HS-5 (cell line): ENCODE results near the gene TRIM44.

Experiments
- DNase-seq: peaks from one replicate; pipeline ENCODE4 v3.0.0-alpha.2; 2012; ENCODE audit warnings: low read depth

TRIM44 gene

DNA sequence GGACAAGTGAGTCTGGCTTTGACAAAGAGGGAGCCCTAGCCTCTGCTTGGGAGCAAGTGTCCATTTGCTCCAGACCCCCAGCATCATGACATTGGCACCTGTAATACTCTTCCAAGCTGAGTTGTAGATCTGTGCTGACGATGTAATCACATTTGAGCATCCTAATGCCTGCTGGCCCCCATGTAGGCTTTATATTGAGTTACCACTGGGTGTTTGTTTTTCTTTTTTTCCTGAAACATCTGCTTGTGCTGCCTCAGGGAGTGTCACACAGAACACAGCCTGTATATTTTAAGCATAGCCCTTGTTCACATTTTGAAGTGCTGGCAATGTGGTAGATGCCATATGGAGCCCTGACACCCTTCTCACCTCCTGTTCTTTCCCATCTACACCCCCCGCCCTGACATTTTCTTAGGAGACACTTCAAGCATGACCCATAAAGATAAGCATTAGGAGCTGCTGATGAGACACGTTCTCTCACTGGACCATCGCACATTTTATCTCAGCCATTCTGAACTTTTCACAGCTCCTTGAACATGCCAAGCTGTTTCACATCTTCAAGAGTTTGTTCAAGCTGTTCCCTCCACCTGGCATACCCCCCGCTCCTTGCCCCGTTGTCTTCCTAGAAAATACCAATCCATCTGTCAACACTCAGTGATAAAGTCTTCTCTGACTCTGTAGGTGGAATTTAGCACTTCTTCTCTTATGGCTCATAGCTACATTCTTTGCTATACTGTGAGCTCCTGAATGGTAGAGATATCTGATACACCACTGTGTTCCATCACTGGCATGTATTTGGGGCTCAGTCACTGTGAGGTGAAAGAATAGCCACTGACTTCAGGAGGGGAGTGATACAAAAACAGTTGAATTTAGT, 128.7 kb downstream of the TRIM44 start:
- DNase-seq: no peak

DNA sequence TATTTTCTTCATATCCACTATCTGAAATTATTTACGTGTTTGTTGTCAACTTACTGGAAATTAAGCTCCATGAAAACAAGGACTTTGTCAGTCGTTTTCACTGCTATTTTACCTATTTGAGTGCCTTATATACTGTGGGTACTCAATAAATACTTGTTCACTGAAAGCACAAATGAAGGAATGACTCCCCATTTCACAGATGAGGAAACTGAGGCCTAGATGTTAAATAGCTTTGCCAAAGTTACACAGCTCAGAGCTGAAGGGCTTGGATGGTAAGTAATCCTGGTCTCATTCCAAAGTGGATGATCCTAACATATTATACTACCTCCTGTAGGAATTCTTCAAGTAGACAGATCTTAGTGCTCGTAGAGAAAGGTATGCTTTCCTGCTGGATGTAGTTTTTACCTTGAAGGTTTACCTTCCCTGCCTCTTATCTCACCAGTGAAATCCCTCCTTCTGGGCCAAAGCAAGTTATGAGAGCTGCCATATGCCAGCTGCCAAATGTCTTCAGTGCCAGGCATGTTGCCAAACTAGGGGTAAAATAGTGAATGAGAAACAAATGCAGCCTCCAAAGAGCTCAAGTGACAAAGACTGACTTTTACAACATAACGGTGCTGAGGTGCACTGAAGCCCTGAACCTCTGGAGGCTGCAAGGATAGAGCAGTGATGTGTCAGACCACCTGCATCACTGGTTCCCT, 129.7 kb downstream of the TRIM44 start:
- no peak for DNase-seq

DNA sequence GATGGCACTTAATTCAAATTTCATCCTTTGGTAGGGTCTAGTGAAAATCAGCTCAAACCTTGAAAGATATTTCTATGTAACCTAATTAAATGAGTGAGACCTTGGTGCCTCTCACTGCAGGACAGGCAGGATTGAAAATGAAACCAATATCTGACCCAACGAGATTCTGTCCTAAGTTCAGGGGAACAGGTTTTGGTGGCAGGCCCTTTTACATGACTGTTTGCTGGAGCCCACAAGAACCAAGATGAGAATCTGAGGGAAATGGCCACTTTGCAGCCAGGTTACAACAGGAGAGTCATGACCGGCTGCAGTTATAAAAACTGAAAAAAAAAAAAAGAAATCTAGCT, 130.2 kb downstream of the TRIM44 start:
- no peak for DNase-seq

DNA sequence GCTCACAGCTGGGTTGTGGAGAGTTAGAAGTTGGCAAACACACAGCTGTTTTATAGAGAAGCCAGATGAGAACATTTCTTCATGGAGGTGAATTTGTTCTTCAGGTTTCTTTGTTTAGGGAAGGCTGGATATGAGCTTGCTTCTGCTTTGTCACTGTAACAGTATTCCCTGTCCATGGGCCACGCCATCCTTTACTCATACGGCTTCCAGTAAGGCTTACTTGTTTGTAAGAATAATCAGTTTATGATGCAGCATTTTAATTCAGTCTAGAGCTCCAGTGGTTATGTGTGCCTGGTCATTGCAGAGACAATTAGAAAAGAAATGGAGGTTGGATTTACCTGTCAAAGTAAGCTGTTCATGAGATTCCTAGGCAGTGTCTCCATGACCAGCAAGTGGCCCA, 131.8 kb downstream of the TRIM44 start:
- no peak for DNase-seq

DNA sequence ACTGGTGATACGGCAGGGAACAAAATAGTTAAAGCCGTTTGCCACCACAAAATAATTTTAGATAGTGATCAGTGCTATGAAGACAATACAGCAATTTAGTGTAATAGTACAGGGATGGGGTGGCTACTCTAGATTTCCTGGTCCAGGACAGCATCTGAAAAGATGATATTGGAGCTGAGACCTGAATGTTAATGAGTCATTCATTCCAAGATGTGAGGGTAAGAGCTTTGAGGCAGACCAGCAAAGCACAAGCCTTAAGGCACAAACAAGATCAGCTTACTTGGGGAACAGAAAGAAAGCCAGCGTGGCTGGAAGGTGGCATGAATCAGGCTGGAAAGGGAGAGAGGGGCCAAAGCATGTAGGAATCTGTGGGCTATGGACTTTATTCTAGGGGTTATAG, 132.3 kb downstream of the TRIM44 start:
- peak; percentile 33 for DNase-seq

DNA sequence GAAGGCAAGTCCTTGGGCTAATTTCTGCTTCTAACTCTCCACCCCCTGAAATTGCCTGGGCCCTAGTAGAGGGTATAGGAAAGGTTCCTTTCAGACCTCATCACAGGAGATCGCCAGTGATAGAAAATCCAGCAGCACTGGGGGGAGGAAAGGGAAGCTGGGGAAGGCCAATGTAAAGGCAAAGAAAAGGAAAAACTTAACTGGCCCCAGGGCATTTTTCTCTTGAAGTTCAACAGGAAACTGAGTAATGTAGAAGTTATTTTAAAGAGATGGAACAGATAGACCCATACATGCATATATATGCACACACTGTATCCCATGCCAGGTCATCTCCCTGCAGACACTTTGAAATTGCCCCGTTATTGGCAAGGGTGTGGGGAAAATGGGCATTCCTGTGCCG, 134.0 kb downstream of the TRIM44 start:
- DNase-seq: peak; percentile 77

DNA sequence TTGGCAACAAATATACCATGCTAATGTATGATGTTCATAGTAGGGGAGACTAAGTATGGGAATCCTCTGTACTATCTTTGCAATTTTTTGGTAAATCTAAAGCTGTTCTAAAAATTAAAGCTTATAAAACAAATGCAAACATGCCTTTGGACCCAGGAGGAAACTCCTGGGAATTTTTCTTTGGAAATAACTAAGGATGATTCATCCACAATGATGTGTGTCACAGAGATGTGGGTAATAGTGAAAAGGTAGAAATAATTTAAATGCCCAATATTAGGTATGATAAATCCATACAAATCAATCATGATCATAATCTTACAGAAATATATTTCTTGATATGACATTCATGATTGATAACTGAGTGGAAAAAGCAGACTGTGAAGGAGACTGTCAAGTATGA, 135.8 kb downstream of the TRIM44 start:
- no peak for DNase-seq

DNA sequence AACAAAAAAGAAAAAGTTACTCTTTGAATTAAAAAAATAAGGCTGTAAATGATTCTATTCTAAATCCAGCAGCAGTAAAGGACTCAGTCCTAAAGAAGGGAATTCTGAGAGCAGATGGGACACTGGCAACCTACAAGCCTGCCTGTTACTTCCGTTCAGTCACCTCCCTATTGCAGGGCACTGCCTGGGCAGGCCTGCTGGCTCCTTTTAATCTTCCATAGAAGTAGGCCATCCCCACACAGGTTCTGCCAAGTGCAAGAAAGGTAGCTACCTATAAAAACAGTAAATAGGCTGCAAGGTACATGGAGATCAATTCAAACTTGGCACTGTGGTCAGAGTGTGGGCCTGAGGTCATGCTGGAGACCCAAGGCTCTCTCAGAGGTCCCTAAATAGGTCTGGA, 136.4 kb downstream of the TRIM44 start:
- no peak for DNase-seq

DNA sequence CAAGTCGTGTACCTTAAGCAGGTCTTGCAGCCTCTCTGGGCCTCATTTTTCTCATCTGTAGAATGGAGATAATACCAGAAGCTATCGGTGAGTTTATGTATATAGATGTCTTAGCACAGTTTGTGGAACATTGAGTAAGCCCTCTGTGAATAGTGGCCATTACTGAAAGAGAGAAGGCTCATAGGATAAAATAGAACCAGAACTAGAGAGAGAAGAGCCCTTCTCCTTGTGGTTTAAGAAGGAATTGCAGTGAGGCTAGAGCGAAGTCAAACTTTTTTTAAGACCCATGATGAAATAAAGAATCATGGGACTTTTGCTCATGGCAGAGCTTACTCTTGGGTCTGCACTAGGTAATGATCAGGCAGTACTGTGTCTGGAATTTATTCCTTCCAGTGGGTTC, 137.1 kb downstream of the TRIM44 start:
- DNase-seq: no peak

DNA sequence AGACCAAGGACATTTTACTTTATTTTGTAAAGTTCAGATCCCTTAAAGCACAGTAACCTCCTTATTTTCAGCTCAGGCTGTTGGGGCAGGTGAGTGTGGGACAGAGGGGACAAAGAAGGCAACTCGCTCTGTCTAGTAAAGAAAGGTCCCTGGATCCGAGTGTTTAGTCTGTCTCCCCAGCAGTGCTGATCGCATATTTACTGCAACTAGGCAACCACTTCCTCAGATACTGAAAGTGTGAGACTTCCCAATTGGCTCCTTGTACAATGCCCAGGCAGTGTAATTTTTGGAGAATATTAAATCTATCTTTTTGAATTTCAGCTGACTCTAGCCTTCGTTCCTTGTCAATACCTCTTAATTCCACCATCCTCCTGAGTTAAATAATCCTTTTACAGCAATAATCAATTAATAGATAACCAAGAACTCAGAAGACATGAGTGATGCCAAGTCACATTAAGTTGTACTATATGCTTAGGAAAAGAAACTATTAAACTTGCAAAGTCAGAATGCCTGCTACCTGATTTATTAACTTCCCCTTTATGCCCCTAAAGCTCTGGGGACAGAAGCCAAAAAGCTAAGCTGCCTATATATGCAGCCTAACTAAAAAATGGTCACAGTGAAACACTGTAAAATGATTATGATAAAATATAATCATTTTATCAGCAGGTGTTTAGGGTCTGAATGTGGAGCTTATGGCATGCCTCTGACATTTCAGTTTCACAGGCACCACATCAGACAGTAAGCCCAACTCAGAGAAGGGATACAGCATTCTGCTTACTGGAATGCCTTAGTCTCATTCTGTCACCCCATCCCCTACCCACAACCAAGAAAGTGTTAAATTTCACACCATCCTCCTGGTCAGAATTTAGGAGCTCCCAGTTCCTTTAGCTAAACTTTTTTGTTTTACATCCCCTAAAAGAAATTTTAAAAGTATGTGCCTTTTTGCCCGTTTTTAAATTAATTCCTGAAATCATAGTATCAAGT, 138.7 kb downstream of the TRIM44 start:
- DNase-seq: no peak

DNA sequence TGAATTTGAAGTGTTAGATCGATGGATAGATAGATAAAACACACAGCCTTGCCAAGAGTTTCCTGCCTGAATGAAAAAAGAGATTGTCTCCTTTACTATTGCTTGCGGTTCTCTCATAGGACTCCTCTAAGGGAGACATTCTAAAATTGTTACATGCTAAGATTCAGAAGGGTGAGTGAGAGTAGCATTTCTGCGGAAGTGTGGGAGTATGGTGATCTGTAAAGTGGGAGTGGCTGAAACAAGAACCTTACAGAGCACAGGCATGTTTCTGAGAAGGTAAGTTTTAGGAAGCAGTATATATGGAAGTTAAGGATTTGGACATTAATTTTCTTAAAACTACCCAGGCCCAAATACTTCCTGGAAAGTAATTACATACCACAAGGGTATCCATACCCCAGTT, 139.6 kb downstream of the TRIM44 start:
- no peak for DNase-seq

DNA sequence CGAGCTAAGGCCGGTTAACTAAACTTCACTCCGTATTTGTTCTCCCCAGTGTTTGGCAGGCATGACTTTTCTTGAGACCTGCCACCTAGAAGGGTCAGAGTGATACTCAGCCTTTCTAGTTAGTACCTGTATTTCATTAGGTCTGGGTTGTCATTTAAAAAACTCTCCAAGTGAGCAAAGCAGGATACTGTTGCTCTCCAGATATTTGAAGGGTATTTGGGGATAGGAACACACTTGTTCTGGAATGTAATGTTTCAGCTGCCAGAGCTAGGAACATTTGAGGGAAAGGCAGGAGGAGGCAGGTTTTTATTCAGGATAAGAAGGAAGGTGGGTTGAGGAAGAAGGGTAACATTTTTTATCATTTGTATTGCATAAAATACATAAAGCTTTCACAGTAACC, 140.1 kb downstream of the TRIM44 start:
- DNase-seq: no peak

DNA sequence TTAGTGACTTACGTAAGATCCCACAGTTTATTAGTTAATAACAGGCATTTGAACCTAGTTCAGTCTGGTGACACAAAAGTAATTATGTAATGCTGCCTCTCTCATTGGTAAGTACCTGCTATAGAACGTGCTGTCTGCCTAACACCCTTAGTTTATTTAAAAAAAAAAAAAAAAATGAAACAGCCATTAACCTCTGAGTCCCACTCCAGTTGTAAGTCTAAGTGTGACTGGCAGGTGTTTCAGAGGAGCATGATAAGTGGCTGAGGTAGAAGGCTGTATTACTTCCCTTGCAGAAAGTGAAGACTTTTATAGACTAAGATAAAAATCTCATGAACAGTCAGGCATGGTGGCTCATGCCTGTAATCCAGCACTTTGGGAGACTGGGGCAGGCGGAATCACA, 140.5 kb downstream of the TRIM44 start:
- DNase-seq: no peak

DNA sequence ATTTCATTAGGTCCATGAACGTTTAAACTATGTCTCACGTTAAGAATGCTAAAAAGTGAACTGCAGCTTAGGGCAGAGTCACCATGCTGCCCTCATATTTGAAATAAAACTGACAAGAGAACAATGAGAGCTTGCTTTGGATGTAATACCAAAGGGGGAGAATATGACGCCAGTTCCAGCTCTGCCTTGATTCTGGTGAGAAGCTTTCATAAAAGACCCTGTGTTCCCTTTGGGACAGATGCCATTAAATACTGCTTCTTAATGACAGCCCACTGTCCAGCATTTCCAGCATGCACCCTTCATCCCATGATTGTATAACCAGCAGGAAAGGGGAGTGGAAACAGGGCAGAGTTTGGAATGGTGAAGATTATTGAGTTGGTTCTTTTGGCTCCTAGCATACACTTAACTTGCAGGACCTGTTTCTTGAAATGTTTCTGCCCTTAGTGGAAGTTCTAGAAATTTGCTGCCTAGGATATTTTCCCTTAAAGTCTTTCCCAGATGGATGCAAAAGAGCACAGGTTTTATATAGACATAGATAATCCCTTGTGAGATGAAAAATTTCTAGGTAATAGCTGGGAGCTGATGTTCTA, 142.0 kb downstream of the TRIM44 start:
- DNase-seq: no peak

DNA sequence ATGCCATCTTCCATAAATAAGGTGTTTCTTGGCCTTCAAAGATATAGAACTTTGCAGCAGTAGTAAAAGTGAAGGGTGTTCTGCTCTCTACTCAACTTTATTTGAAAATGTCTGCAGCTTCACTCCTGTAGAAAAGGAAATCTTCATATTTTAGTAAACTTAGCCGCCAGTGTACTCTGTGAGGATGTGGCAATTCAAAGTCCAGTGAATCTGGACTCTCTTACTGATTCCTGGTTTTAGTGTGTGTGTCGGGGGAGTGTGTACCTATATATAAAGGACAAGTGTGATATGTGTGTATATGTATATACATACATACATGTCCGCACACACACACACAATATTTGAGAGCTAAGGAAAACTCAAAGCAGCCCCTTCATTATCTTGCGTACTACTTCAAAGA, 147.0 kb downstream of the TRIM44 start:
- DNase-seq: no peak

DNA sequence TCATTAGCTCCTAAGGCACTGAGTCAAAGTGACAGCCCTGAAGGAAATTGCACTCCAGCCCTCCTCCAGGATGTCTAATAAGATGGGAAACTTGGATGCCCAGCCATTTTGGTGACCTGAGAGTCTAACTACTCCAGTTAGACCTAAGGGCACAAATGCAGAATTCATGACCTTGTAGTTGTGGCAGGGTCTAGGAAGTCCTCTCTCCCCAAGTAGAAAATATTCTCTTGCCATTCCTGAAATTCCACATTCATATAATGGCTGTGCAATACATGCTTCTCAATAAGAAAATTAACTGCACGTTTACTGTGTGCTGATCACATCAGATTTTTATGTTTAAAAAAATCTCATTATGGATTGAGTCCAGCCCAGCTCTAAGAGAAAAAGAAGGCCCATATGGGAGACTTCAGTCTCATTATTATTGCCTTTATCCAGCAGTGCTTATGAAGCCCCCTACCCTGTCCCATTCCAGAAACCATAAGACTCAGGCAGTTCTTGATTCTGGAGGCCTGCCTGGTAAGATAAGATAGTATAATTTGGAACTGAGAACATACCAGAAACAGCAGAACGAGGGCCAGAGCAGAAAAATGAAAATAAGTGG, 147.6 kb downstream of the TRIM44 start:
- DNase-seq: no peak

DNA sequence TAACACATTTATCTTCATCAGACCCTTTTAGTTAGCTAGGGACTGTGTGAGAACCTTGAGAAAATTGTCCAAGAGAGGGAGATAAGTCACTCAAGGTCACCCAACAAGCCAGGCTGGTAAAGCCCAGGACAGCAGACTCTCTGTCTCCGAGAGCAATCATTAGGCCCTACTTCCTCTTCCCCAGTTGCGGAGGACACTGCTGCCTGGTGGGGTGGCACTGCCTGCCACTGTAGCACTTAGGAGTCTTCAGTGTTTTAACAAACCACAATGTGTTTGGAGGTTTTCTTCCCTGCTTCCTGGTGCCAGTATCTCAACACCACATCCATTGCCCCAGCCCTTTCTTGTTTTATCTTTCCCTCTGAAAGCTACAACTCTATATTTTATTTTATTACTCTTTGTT, 149.2 kb downstream of the TRIM44 start:
- no peak for DNase-seq

DNA sequence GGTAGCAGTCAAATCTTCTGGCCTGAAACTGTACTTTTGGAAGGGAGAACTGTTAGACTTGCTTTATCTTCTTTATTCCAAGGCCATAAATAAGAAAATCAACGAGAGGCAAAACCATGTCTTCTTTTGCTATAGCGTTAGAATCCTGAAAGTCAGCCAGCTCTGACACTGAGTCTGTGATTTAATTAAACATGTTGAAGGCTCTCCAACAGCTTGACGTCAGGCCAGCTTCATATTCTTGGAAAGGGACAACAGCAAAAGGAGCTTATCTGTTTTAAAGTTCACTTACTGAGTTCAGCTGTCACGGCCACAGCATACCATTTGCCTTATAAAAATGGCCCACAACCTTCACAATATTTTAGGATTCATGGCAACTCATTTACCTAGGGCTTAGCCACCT, 150.3 kb downstream of the TRIM44 start:
- no peak for DNase-seq

DNA sequence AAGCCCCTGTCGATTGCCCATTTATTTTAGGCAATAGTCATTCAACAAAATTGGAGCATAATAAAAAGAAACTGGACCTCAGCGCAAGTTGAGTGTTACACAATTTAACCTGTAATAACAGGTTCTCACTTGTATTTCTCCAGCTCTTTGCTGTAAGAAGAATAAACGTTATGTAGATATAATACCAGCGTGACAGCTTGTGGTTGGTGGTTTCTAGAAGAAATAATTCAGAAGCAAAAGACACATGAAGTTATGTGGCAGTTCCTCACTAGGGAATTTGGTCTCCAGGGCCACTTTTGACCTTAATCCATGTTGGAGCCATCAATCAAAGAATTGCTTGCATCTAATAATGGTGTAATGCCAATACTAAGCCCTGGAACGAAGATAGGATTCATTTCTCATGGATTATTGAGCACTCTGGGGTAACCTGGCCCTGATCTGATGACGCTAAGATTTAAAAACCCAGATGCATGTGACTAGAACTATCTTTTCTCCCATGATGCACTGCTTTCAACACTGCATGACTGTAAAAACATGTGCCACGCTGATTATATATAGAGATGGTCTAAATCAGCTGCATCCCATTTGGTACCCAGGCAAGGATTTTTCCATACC, 151.6 kb downstream of the TRIM44 start:
- no peak for DNase-seq

DNA sequence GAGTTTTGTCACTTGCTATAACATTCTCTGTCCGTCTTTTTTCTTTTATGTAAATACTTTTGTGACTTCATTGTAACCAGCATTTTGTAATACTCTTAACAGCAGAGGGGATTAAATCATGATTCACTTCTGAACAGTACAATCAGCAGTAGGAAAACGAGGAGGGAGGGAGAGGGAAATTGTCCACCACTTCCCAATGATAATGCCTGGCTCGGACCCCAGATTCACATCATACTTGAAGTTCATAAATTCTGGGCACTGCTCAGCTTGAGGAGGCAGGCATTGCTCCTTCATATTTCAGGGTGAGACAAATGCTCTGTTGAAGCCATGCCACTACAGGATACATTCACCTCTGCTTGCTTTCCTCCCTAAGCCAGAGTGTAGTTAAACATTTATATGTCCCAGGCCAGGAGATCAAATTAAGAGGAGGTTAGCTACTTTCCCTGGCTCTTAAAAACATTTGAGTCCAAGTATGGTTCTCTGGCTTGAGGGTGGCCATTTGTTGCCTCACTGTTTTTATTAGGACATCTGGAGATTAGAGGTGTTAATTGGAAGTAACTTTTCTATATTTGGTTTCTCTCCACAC, 152.2 kb downstream of the TRIM44 start:
- DNase-seq: no peak
